HG02938 (cell line): ENCODE measurements around the gene BHLHE23.
"Not testable (repeated sequence)": the region's sequence is repeated elsewhere in the genome, so short reads cannot be mapped to it uniquely, and the experiment has no call there.

Experiments
- ATAC-seq: cut with Tn5 transposase; IDR thresholded peaks from one replicate; pipeline ENCODE4 v1.9.1; 2021; ENCODE audit warnings: mild to moderate bottlenecking, moderate library complexity; ENCODE audit not compliant: unreplicated experiment

BHLHE23 gene

GRCh38 chr20:63043348-63044203 is 36.8 kb upstream of the BHLHE23 start:
- no peak for ATAC-seq

GRCh38 chr20:63042448-63043071 is 35.8 kb upstream of the BHLHE23 start:
- no peak for ATAC-seq

GRCh38 chr20:63041776-63042175 is 35.0 kb upstream of the BHLHE23 start:
- ATAC-seq, result no peak

- ATAC-seq, result no peak
Measured at GRCh38 chr20:63037669-63038268, 31.0 kb upstream of the BHLHE23 start.

- ATAC-seq, result no peak
Measured at GRCh38 chr20:63036291-63036690, 29.5 kb upstream of the BHLHE23 start.

- ATAC-seq, result no peak
Measured at GRCh38 chr20:63035603-63036185, 28.9 kb upstream of the BHLHE23 start.

GRCh38 chr20:63034710-63035602 is 28.2 kb upstream of the BHLHE23 start:
- ATAC-seq, result not testable (repeated sequence)

GRCh38 chr20:63033794-63034709 is 27.3 kb upstream of the BHLHE23 start:
- ATAC-seq, result no peak

GRCh38 chr20:63032861-63033793 is 26.4 kb upstream of the BHLHE23 start:
- peak; percentile 54 for ATAC-seq

GRCh38 chr20:63032026-63032800 is 25.4 kb upstream of the BHLHE23 start:
- ATAC-seq, result no peak

GRCh38 chr20:63031251-63032014 is 24.7 kb upstream of the BHLHE23 start:
- ATAC-seq, result no peak

GRCh38 chr20:63029358-63030121 is 22.8 kb upstream of the BHLHE23 start:
- no peak for ATAC-seq

- ATAC-seq, result no peak
Measured at GRCh38 chr20:63028461-63028921, 21.7 kb upstream of the BHLHE23 start.

GRCh38 chr20:63027922-63028389 is 21.2 kb upstream of the BHLHE23 start:
- ATAC-seq, result no peak

- no peak for ATAC-seq
Measured at GRCh38 chr20:63027221-63027921, 20.6 kb upstream of the BHLHE23 start.
